HEK293 (cell line): ENCODE results near the gene MDFI.

Experiments
- BCL6B ChIP-seq: fragments of 450-650 bp; formaldehyde crosslinking; IDR thresholded peaks from 2 replicates; pipeline ENCODE4 v1.5.1; 2017; ENCODE audit warnings: missing biosample characterization, missing genetic modification characterization
- CTCF ChIP-seq: fragments of 450-650 bp; formaldehyde crosslinking; IDR thresholded peaks from 2 replicates; pipeline ENCODE4 v1.5.1; 2016; ENCODE audit warnings: missing biosample characterization, missing genetic modification characterization
- HOXA7 ChIP-seq: sonication (generic); formaldehyde crosslinking; IDR thresholded peaks from 2 replicates; pipeline ENCODE4 v1.8.1; 2022; ENCODE audit warnings: missing genetic modification reagents, borderline replicate concordance
- HOXC10 ChIP-seq: sonication (generic); formaldehyde crosslinking; IDR thresholded peaks from 2 replicates; pipeline ENCODE4 v1.8.1; 2023; ENCODE audit warnings: mild to moderate bottlenecking, missing genetic modification reagents
- KLF1 ChIP-seq: fragments of 450-650 bp; formaldehyde crosslinking; IDR thresholded peaks from 2 replicates; pipeline ENCODE4 v1.5.1; 2016; ENCODE audit warnings: missing biosample characterization, missing genetic modification characterization
- PRDM1 ChIP-seq: fragments of 450-650 bp; formaldehyde crosslinking; IDR thresholded peaks from 2 replicates; pipeline ENCODE4; 2016; ENCODE audit warnings: missing biosample characterization, missing genetic modification characterization
- SCRT2 ChIP-seq: fragments of 450-650 bp; formaldehyde crosslinking; IDR thresholded peaks from 2 replicates; pipeline ENCODE4 v1.5.1; 2016; ENCODE audit warnings: missing biosample characterization, missing genetic modification characterization
- SP2 ChIP-seq: fragments of 450-650 bp; formaldehyde crosslinking; IDR thresholded peaks from 2 replicates; pipeline ENCODE4 v1.5.1; 2016; ENCODE audit warnings: missing biosample characterization, missing genetic modification characterization
- ZBTB20 ChIP-seq: fragments of 450-650 bp; formaldehyde crosslinking; IDR thresholded peaks from 2 replicates; pipeline ENCODE4 v1.5.1; 2016; ENCODE audit warnings: missing biosample characterization, missing genetic modification characterization
- ZBTB48 ChIP-seq: fragments of 450-650 bp; formaldehyde crosslinking; IDR thresholded peaks from 2 replicates; pipeline ENCODE4 v1.5.1; 2016; ENCODE audit warnings: missing biosample characterization, missing genetic modification characterization
- ZNF174 ChIP-seq: fragments of 450-650 bp; formaldehyde crosslinking; IDR thresholded peaks from 2 replicates; pipeline ENCODE4 v1.5.0; 2017; ENCODE audit warnings: missing biosample characterization, mild to moderate bottlenecking, missing genetic modification characterization
- ZNF184 ChIP-seq: fragments of 450-650 bp; IDR thresholded peaks from 2 replicates; pipeline ENCODE4 v1.5.1; 2018; ENCODE audit warnings: missing biosample characterization, mild to moderate bottlenecking, missing genetic modification characterization
- ZNF223 ChIP-seq: fragments of 450-650 bp; formaldehyde crosslinking; IDR thresholded peaks from 2 replicates; pipeline ENCODE4 v1.5.1; 2016; ENCODE audit warnings: missing biosample characterization, missing genetic modification characterization
- ZNF24 ChIP-seq: fragments of 450-650 bp; formaldehyde crosslinking; IDR thresholded peaks from 2 replicates; pipeline ENCODE4 v1.5.1; 2016; ENCODE audit warnings: missing biosample characterization, missing genetic modification characterization
- ZNF26 ChIP-seq: fragments of 450-650 bp; formaldehyde crosslinking; IDR thresholded peaks from 2 replicates; pipeline ENCODE4 v1.5.1; 2016; ENCODE audit warnings: missing biosample characterization, missing genetic modification characterization
- ZNF274 ChIP-seq, 2 experiments: fragments of 200-500 bp in 1 of 2; fragments of 450-650 bp in 1 of 2; sonication (Bioruptor generic) in 1 of 2; formaldehyde crosslinking in 1 of 2; IDR thresholded peaks; 2 replicates each; pipeline versions ENCODE4 v1.5.1 to v1.6.1; 2014 to 2016; ENCODE audit warnings: borderline replicate concordance in 1 of 2, inconsistent platforms in 1 of 2, low read length in 1 of 2, missing biosample characterization in 1 of 2, missing genetic modification characterization in 1 of 2
- ZNF354C ChIP-seq: fragments of 450-650 bp; formaldehyde crosslinking; IDR thresholded peaks from 2 replicates; pipeline ENCODE4 v1.5.1; 2016; ENCODE audit warnings: missing biosample characterization, missing genetic modification characterization, low read depth, borderline replicate concordance
- ZNF394 ChIP-seq: fragments of 450-650 bp; formaldehyde crosslinking; IDR thresholded peaks from 2 replicates; pipeline ENCODE4 v1.5.1; 2016; ENCODE audit warnings: missing biosample characterization, missing genetic modification characterization, mild to moderate bottlenecking, moderate library complexity, borderline replicate concordance
- ZNF423 ChIP-seq: fragments of 450-650 bp; formaldehyde crosslinking; IDR thresholded peaks from 2 replicates; pipeline ENCODE4 v1.5.1; 2016; ENCODE audit warnings: missing biosample characterization, missing genetic modification characterization
- ZNF433 ChIP-seq: fragments of 450-650 bp; formaldehyde crosslinking; IDR thresholded peaks from 2 replicates; pipeline ENCODE4 v1.5.1; 2016; ENCODE audit warnings: missing biosample characterization, missing genetic modification characterization, low read depth
- ZNF510 ChIP-seq: fragments of 450-650 bp; formaldehyde crosslinking; IDR thresholded peaks from 2 replicates; pipeline ENCODE4 v1.5.1; 2018; ENCODE audit warnings: mild to moderate bottlenecking, missing genetic modification characterization, missing biosample characterization; ENCODE audit not compliant: insufficient replicate concordance
- ZNF555 ChIP-seq: fragments of 450-650 bp; formaldehyde crosslinking; conservative IDR thresholded peaks from 2 replicates; pipeline ENCODE4 v1.5.1; 2017; ENCODE audit warnings: missing biosample characterization, mild to moderate bottlenecking, missing genetic modification characterization, inconsistent platforms
- ZNF561 ChIP-seq: fragments of 450-650 bp; IDR thresholded peaks from 2 replicates; pipeline ENCODE4 v1.5.1; 2018; ENCODE audit warnings: missing biosample characterization, missing genetic modification characterization, borderline replicate concordance
- ZNF596 ChIP-seq: fragments of 450-650 bp; IDR thresholded peaks from 2 replicates; pipeline ENCODE4 v1.5.0; 2018; ENCODE audit warnings: missing biosample characterization, mild to moderate bottlenecking, missing genetic modification characterization, moderate library complexity
- ZNF610 ChIP-seq: fragments of 450-650 bp; formaldehyde crosslinking; IDR thresholded peaks from 2 replicates; pipeline ENCODE4 v1.5.1; 2016; ENCODE audit warnings: missing biosample characterization, missing genetic modification characterization, borderline replicate concordance
- ZNF629 ChIP-seq: fragments of 450-650 bp; formaldehyde crosslinking; IDR thresholded peaks from 2 replicates; pipeline ENCODE4 v1.5.1; 2017; ENCODE audit warnings: missing biosample characterization, missing genetic modification characterization
- ZNF791 ChIP-seq: fragments of 450-650 bp; formaldehyde crosslinking; IDR thresholded peaks from 2 replicates; pipeline ENCODE4 v1.5.1; 2016; ENCODE audit warnings: missing biosample characterization, missing genetic modification characterization
- ZNF843 ChIP-seq: fragments of 450-650 bp; formaldehyde crosslinking; IDR thresholded peaks from 2 replicates; pipeline ENCODE4 v1.5.1; 2016; ENCODE audit warnings: missing biosample characterization, missing genetic modification characterization
- ZSCAN30 ChIP-seq: fragments of 450-650 bp; IDR thresholded peaks from 2 replicates; pipeline ENCODE4 v1.5.1; 2018; ENCODE audit warnings: missing biosample characterization, mild to moderate bottlenecking, missing genetic modification characterization, moderate library complexity
- ZXDB ChIP-seq: fragments of 450-650 bp; formaldehyde crosslinking; IDR thresholded peaks from 2 replicates; pipeline ENCODE4 v1.5.1; 2016; ENCODE audit warnings: missing biosample characterization, missing genetic modification characterization
- TF ChIP-seq, protein P1 (sequence below): IDR thresholded peaks from 2 replicates; pipeline ENCODE4 v1.6.1; 2011; ENCODE audit warnings: mild to moderate bottlenecking, low read depth, low read length, borderline replicate concordance
- TF ChIP-seq, protein P2 (sequence below): fragments of 450-650 bp; formaldehyde crosslinking; IDR thresholded peaks from 2 replicates; pipeline ENCODE4 v1.5.1; 2017; ENCODE audit warnings: missing biosample characterization, missing genetic modification characterization
- TF ChIP-seq, protein P3 (sequence below): fragments of 450-650 bp; formaldehyde crosslinking; IDR thresholded peaks from 2 replicates; pipeline ENCODE4 v1.5.1; 2016; ENCODE audit warnings: missing biosample characterization, missing genetic modification characterization

MDFI gene

GRCh38 chr6:41602864-41603608 lies 35.2 kb upstream of the MDFI start (continued):
- TF ChIP-seq, protein P1, sequence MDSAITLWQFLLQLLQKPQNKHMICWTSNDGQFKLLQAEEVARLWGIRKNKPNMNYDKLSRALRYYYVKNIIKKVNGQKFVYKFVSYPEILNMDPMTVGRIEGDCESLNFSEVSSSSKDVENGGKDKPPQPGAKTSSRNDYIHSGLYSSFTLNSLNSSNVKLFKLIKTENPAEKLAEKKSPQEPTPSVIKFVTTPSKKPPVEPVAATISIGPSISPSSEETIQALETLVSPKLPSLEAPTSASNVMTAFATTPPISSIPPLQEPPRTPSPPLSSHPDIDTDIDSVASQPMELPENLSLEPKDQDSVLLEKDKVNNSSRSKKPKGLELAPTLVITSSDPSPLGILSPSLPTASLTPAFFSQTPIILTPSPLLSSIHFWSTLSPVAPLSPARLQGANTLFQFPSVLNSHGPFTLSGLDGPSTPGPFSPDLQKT: no peak
- TF ChIP-seq ZNF223 (tag by site-specific recombination) (no peak), ZBTB48 (tag by site-specific recombination) (no peak), ZXDB (tag by site-specific recombination) (no peak), SCRT2 (tag by site-specific recombination) (no peak), ZNF791 (tag by site-specific recombination) (no peak), ZNF510 (tag by site-specific recombination) (no peak), ZNF174 (tag by site-specific recombination) (no peak), ZNF184 (tag by site-specific recombination) (no peak), CTCF (peak; percentile 87), ZNF555 (tag by site-specific recombination) (no peak), SP2 (tag by site-specific recombination) (no peak), HOXA7 (no peak), ZNF843 (no peak), KLF1 (tag by site-specific recombination) (no peak), PRDM1 (tag by site-specific recombination) (no peak), ZNF423 (tag by site-specific recombination) (no peak), HOXC10 (CRISPR knock-in tag) (no peak), ZNF561 (0 out of 2 replicates have a peak, but pooled peaks have one; percentile 47), ZBTB20 (tag by site-specific recombination) (no peak), ZNF394 (tag by site-specific recombination) (no peak), BCL6B (tag by site-specific recombination) (no peak), ZNF629 (tag by site-specific recombination) (no peak), ZNF610 (tag by site-specific recombination) (no peak), ZNF274 (IDR thresholded peaks at IDR 0.05; ENCODE audit: low read length) (no peak), ZNF274 (tag by site-specific recombination; IDR thresholded peaks at IDR 0.05; ENCODE audit: borderline replicate concordance) (no peak), ZNF433 (tag by site-specific recombination) (no peak), ZNF24 (no peak), ZSCAN30 (tag by site-specific recombination) (0 out of 2 replicates have a peak, but pooled peaks have one; percentile 17), ZNF354C (tag by site-specific recombination) (no peak), ZNF26 (tag by site-specific recombination) (no peak), ZNF596 (tag by site-specific recombination) (no peak)
- TF ChIP-seq, protein P2, sequence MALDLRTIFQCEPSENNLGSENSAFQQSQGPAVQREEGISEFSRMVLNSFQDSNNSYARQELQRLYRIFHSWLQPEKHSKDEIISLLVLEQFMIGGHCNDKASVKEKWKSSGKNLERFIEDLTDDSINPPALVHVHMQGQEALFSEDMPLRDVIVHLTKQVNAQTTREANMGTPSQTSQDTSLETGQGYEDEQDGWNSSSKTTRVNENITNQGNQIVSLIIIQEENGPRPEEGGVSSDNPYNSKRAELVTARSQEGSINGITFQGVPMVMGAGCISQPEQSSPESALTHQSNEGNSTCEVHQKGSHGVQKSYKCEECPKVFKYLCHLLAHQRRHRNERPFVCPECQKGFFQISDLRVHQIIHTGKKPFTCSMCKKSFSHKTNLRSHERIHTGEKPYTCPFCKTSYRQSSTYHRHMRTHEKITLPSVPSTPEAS: no peak
- TF ChIP-seq, protein P3, sequence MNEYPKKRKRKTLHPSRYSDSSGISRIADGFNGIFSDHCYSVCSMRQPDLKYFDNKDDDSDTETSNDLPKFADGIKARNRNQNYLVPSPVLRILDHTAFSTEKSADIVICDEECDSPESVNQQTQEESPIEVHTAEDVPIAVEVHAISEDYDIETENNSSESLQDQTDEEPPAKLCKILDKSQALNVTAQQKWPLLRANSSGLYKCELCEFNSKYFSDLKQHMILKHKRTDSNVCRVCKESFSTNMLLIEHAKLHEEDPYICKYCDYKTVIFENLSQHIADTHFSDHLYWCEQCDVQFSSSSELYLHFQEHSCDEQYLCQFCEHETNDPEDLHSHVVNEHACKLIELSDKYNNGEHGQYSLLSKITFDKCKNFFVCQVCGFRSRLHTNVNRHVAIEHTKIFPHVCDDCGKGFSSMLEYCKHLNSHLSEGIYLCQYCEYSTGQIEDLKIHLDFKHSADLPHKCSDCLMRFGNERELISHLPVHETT (tag by site-specific recombination): no peak
